ENCODE results near the gene GAS7.

- TF ChIP-seq POLR2AphosphoS5 (IDR thresholded peaks at IDR 0.05; ENCODE audit: borderline replicate concordance, low read depth, low read length) (no peak), FOXP2 (optimal IDR thresholded peaks at IDR 0.05; ENCODE audit: control extremely low read depth, extremely low read length, insufficient read depth) (no peak), EZH2 (IDR thresholded peaks at IDR 0.05) (no peak)
Measured at GRCh38 chr17:9941305-9941704, 257.1 kb downstream of the GAS7 start.
